ENCODE measurements around the gene DLG4.
"Not testable (repeated sequence)": the region's sequence is repeated elsewhere in the genome, so short reads cannot be mapped to it uniquely, and the experiment has no call there.

The DLG4 gene

GRCh38 chr17:7248796-7249195 lies 29.2 kb upstream of the DLG4 start:
- no peak for DNase-seq

DNA sequence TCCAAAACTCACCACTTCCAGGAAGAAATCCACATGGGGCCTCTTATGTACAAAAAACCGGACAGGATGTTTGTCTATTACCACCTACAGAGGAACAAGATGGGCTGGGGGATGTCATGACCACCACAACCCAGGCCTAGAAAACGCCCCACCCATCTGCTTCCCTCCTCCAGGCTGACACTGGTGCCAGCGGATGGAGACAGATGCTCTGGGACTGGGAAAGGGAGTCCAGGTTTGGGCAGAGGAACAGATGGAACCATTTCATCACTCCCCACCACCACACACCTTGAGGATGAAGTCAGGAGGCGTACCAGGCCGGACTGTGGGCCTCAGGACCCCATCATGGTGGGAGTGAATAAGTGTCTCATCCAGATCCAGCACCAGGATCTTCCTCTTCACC lies 27.1 kb upstream of the DLG4 start:
- DNase-seq = no peak

- DNase-seq = not testable (repeated sequence)
These were observed 24.2 kb upstream of the DLG4 start for GRCh38 chr17:7243838-7244237.

- DNase-seq = no peak
These were observed 23.8 kb upstream of the DLG4 start for GRCh38 chr17:7243453-7243729.

DNA sequence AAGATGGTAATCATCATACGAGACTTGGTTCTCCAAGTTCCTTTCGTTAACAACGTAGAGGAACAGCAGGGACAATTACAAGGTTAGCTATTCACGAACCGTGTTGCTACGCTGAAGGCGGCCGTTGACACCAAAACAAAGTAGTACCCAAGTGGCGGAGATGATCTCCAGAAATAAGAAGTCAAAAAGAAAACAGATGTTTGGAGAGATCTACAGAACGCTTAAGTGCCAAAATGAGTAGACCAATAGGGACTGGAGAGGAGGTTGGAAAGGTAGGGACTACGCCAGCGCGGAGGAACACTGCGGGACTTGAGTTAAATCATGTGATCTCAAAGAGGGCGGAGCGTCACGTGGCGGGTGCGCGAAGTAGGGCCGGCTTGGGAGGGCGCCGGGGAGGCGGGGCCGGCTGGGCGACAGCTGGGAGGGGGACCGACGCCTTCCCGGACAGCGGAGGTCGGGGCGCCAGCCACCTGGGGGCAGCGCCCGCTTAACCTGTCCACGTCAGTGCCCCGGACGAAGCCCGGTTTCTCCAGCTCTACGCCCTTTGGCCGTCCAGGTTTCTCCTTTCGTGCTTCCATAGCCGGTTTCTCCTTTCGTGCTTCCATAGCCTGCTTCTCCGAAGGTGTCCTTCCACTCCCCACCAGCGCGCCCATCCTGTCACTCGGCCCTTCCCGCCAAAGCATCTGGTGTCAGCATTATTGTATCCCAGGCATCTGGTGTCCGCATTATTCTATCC lies 23.2 kb upstream of the DLG4 start:
- DNase-seq = peak; percentile 89

DNA sequence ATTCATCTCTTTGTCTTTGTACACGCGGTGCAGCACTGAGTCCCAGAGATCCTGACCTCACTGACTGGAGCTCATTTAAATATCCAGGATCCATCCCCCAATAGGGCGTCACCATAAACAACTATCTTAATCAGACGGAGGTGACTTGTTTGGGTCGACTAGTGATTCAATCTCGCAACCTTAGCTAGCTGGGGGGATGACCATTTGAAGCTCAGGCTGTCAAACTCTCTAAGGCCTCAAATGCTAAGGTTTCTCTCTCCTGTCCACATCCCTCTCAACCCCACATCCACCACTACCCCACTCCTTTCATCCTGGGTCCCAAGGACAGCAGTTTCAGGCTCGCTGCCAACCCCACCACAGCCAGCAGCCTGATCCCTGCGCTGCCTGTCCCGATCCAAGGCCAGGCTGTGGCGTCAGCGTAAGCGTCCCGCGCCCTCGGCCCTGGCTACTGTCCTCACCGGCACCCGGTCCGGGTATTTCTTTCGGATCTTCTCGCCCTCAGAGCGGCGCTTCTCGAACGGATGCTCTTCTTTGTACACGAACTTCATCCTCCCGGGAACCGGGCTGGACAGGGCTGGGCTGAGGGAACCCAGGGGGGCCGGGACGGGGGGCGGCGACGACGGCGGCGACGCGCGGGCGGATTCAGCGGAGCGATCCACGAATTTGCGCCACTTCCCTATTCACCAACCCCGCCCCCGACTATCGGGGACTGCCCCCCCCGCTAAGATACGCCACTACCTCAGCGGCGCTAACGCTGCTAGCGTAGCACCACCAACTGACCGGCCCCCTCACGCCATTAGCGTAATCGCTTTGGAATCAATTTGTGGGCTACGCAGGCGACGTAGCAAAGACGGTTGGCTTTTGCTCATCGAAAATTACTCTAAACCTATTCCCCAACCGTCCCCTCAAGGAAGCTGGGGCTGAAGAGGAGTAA lies 22.4 kb upstream of the DLG4 start, which contains the start of gene GABARAP:
TSS of gene GABARAP (minus strand) at position 667 of the 934 bp plus-strand sequence. CDS start at position 548, 119 bp downstream.
- DNase-seq = peak; percentile 77

DNA sequence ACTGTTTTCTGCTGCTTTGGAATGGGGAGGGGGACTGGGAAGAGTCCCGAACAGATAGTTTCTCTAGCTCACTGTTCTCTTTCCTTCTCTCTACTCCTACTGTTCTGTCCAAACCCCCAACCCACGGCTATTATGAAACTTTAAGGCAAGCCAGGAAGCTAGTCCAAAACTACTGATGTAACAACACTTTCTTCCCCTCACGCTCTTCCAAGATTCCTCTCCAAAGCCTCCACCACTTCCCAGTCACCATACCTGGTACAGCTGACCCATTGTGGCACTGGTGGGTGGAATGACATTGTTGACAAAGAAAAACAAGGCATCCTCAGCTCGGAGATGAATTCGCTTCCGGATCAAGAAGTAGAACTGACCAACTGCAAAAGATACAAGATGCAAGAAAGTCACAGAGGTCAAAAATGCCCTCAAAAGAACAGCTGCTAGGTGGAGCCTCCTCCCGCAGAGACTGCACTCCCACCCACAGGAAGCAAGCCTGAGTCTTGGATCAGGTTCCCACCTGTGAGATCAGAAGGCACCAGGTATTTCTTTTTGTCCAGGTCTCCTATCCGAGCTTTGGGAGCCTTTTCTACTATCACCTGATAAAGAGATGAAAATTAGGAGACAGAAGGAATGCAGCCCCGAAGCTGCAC lies 21.6 kb upstream of the DLG4 start:
- no peak for DNase-seq

DNA sequence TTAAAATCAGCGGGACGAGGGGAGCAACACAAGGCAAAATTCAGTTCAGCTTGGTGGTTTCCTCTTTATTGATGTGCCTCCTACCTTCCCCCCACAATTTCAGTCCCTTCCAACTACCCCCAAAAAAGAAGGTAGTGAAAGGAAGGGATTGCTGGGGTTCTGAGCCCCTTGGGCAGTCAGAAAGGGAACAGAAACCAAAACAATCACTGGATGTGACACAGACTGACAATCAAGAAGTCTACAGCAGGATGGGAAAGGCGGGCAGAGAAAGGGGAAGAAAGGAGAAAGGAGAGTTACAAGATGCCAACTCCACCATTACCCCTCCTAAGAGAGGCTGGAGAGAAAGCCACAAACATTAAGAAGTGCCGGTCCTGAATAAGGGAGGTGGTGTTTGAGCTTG lies 20.7 kb upstream of the DLG4 start:
- no peak for DNase-seq

GRCh38 chr17:7239091-7240027 lies 19.7 kb upstream of the DLG4 start, which contains the start of gene PHF23:
Gene PHF23, minus strand, starts transcription at chr17:7239457. Its CDS starts 178 bp downstream, at chr17:7239279.
- peak; percentile 99 for DNase-seq

- DNase-seq = no peak
These were observed 18.9 kb upstream of the DLG4 start for GRCh38 chr17:7238420-7239090.

GRCh38 chr17:7237761-7238419 lies 18.3 kb upstream of the DLG4 start:
- peak; percentile 55 for DNase-seq

GRCh38 chr17:7237266-7237760 lies 17.7 kb upstream of the DLG4 start:
- DNase-seq = no peak

DNA sequence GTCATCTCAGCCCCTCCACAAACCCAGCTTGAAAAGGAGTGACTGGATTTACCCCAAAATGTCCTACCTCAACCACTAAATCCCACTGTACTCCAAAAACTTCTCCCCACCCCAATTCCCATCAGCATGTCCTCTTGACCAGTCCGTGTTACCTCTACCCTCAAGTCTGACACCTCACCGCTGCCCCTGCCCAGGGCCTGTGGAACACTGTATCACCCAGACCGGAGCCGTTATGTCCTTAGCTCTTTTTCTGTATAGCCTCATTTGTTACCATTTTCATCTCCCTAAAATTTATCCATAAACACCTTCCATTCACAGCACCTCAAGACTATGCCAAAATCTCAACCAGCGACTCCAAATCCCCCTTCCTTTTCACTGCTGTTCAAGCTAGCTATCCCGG lies 17.2 kb upstream of the DLG4 start:
- no peak for DNase-seq

DNA sequence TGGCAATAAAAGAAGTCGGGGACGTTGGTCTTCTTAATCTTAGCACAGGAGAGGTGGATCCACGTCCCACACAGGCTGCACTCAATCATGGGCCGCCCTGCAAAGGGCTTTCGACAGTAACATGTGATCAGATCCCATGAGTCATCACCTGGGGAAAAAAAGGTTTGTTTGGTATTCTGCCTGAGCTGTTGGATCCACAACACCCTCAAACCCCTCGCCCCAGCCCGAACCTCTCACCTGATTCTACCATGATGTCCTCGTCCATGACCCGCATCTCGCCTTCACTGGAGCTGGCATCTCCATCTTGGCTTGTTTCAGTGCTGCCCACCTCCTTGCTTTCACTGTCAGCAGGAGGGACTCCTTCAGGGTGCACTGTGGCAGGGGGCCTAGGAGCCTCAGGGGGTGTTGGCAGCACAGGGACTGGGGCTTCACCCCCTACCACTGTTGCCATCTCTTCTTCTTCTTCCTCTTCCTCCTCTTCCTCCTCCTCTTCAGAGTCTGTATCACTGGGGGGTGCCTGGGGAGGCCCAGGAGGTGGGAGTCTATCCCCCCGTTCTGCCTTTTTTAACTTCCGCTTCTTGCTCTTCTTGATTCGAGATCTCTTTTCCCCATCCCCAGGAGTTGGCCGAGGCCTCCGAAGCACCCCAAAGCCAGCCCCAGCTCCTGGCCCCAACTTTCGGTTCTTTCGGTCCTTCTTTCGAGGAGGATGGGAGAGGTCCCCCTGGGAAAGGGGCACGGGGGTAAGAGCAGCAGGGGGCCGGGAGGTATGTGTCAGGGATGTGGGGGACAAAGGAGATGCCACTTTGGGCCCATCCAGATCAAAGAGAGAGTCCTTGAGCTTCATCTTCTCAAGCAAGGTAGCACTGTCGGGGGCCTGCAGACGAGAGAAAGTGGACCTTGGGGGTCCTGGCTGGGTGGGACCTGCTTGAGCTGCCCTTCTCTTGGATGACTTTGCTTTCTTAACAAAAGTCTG lies 16.3 kb upstream of the DLG4 start:
- DNase-seq = peak; percentile 29

- DNase-seq = peak; percentile 93
These were observed 14.7 kb upstream of the DLG4 start, which contains the start of gene DVL2 for GRCh38 chr17:7234083-7234951. Gene DVL2, minus strand, starts transcription at chr17:7234517. Its CDS starts 255 bp downstream, at chr17:7234262.

DNA sequence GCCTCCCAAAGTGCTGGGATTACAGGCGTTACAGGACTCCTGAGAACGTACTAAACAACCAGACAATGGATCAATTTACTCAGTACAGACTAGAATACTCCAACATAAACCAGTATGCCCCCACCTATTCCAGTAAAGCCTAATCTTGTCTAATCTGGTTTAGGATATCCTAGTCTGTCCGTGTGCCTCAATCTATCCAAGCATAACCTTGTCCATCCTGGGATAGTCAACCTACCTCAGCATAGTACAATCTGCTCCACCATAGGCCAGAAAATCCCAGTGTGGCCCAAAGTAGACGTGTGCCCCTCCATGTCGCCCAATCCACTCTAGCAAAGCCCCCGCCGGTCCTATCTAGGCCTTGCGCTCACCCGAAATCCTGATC lies 14.1 kb upstream of the DLG4 start:
- DNase-seq = no peak

DNA sequence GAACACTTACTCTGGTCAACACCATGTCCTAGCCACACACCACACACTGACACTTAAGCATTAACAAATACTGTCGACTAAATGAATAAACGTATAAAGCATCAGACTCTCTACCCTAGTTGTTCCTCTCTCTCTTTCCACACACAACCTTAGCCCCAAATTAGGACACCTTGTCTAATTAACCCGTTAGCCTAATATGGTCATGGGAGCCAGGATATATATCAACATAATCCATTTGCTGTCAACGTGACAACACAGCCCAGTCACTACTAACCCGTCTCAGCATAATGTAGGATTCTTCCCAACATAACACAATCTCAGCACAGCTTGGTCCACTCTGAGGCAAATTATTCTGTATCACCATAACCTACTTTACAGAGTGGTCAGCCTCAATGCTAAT lies 12.5 kb upstream of the DLG4 start:
- DNase-seq = no peak

GRCh38 chr17:7229504-7229903 lies 9.9 kb upstream of the DLG4 start:
- no peak for DNase-seq

- no peak for DNase-seq
These were observed 9.3 kb upstream of the DLG4 start for GRCh38 chr17:7228920-7229319.
